Hepatocyte (in vitro differentiated cells): ENCODE data around the gene LCP1.

Experiments used
- CTCF ChIP-seq: fragments of 200-600 bp; sonication (generic); IDR thresholded peaks from 2 replicates; pipeline ENCODE4 v1.5.1; 2016; ENCODE audit warnings: antibody characterized with exemption, mild to moderate bottlenecking; ENCODE audit not compliant: poor library complexity
- EZH2 ChIP-seq: fragments of 200-600 bp; sonication (generic); IDR thresholded peaks from 2 replicates; pipeline ENCODE4 v1.6.1; 2016; ENCODE audit warnings: antibody characterized with exemption, mild to moderate bottlenecking, borderline replicate concordance

GRCh38 chr13:46101484-46102254, 80.3 kb downstream of the LCP1 start:
- TF ChIP-seq CTCF (no peak), EZH2 (no peak)
